Activated T-cell treated with anti-CD3 and anti-CD28 coated beads for 24 hours (primary cell): Measurements from ENCODE around the gene TMEM40.
"Not testable (repeated sequence)": the region's sequence is repeated elsewhere in the genome, so short reads cannot be mapped to it uniquely, and the experiment has no call there.

ENCODE experiments used
- DNase-seq: peaks from one replicate; pipeline ENCODE4 v3.0.0-alpha.2; 2020; ENCODE audit warnings: low read depth

The TMEM40 gene

DNA sequence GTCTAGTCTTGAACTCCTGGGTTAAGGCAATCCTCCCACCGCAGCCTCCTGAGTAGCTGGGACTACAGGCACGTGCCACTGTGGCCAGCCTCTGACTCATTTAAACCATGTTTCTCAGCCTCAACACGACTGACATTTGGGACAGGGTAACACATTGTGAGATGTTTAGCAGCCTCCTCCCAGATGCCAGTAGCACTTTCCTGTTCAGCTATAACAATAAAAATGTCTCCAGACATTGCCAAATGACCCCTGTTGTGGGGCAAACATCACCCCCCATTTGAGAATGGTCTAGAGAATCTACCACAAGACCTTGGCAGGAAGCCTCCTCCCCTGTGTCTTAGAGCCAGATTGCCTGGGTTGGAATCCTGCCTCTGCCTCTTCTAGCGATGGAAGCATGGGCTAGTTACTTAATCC is 8.4 kb downstream of the TMEM40 start:
- peak; percentile 8 for DNase-seq

DNA sequence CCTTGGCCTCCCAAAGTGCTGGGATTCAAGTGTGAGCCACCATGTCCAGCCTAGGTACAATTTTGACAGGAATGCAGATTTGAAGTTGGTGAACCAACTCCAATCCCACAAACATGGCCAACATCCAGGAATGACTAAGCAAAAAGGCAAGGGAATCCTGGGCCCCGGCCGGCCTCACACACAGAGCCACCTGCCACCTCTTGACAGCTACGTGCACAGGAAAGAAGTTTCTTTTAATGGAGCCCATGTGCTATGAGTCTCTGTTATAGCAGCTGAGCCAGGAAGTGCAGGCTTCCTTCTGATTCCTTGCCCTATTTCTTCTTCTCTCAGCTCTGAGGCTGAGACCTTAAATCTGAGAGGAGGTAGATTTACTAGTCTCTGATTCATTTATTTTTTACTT is 8.8 kb downstream of the TMEM40 start:
- DNase-seq, result no peak

GRCh38 chr3:12748477-12748876 is 10.6 kb downstream of the TMEM40 start:
- DNase-seq, result no peak

- no peak for DNase-seq
Measured at GRCh38 chr3:12746419-12746818, 12.6 kb downstream of the TMEM40 start.

DNA sequence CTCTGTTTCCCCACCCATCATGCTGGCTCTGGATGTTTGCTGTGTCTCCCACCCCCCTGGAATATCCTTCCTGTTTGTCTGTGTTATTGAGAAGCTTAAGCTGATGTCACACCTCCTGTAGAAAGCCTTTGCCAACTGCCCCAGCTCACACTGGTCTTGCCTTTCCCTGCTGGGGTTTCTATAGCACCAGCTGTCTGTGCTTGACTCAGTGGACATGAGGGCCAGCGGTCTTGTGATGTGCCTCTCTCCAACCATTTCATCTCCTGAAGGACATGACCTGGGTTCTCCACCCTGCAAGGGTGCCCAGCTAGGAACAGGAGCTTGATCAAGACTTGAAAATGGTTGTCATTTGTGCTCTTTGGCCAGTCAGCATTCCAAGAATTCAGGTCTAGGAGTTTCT is 14.7 kb downstream of the TMEM40 start:
- DNase-seq, result no peak

DNA sequence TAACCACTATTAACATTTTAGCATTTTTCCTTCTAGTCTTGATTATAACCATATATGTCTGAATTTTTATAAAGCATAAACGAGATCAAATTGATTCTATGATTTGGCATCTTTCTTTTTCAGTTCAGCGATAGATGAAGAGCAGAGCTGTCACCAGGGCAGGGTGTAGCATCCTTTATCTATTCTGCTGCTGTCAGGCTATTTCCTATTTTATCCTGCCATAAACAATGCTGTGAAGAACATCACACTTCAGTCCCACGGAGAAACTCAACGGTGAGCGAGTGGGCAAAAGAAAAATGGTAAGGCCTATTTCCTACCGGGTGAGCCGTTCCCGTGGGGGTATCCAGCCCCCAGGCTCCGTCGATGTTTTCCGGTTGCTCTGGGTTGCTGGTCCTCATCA is 15.5 kb downstream of the TMEM40 start:
- DNase-seq, result no peak

DNA sequence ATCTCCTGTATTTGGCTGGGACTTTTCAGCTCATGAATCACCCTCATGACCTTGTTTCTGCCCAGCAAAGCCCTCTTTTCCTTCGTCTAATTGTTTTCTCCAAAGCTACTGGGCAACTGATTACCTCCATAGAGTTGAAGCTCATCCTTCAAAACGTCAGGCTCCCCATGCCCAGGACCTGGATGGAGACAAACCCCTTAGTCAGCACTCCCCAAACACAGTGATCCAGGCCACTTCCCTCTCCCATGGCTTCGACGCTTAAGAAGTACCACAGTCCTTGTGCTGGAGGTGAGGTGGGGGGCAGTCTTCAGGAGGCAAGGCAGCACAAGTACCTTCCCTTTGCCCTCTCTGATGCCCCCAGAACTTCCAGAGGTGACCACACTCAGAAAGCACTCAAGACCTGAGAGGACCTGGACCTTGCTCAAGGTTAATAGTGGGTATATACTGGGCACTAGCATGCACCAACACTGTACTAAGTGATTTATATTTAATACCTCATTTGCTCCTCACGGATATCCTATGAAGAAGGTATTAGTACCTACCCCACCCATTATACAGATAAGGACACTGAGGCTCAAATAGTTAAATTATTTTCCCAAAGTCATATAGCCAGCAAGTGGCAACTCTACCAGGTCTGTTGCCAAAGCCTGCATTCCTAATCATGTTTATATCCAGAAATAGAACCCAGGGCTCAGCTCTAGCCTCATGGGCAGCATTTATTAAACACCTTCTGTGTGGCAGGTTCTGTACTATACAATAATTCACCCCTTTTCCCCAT is 16.5 kb downstream of the TMEM40 start:
- DNase-seq, result no peak

DNA sequence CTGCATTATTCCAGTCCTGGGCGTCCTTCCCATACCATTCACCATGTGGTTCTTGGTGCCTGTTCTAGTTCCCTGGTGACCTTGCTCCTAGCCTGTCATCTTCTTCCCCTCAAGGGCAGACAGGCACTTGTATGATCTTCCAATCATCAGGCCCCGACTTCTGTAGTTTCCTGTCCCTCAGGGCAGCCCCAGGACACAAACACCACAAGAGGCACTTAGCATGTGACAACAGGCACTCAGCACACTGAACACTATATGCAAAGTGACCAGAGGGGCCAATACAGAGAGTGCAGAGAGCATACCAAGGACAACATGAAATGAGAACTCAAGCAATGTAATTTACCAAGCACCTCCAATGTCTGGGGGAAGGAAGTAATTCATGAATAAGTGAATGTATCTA is 17.9 kb downstream of the TMEM40 start:
- no peak for DNase-seq

GRCh38 chr3:12737833-12738232 is 21.2 kb downstream of the TMEM40 start:
- no peak for DNase-seq

DNA sequence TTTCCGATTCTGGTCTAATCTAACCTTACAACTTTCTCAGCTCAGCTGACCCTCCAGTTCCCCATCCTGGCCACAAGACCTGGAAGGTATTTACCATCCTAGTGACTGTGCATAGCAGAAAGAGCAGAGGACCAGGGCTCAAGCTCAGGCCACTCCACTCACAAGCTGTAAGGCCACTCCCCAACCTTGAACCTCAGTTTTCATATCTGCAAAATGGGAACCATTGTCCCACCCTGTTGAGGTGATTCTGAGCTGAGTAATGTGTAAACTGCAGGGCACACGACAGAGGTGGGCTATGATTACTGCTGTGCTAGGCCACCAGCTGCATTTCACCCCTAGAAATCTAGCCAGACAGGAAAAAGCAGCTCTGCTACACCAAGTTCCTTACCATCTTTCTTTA is 21.7 kb downstream of the TMEM40 start:
- DNase-seq, result no peak

DNA sequence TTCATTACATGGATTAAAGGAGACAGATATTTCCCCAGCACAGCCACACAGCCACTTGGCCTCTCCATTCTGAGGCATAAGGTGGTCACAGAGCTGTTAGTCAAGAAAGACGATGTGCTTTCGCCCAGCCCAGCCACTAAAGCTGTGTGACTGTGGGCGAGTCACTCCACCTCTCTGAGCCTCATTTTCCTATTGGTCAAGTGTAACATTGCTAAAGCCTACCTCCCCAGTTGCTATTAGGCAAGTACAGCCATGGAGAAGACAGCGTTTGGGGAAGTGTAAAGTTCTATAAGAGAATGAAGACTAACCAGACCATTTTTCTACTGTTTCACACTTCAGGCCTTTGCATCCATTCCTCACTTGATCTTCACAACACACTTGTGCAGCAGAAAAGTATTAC is 24.1 kb downstream of the TMEM40 start:
- no peak for DNase-seq

DNA sequence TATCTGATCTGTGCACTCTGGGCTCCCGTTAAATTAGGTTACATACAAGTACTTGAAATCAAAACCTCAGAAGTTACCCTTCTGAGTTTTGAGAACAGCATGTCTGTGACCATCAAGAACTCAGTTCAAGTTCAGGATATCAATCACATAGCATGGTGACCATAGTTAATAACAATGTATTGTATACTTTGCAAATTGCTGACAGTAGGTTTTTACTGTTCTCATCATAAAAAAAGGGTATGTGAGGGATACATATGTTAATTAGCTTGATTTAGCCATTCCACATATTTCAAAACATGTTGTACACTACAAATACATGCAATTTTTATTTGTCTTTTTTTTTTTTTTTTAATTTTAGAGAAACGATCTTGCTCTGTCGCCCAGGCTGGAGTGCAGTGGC is 25.5 kb downstream of the TMEM40 start:
- DNase-seq, result no peak

DNA sequence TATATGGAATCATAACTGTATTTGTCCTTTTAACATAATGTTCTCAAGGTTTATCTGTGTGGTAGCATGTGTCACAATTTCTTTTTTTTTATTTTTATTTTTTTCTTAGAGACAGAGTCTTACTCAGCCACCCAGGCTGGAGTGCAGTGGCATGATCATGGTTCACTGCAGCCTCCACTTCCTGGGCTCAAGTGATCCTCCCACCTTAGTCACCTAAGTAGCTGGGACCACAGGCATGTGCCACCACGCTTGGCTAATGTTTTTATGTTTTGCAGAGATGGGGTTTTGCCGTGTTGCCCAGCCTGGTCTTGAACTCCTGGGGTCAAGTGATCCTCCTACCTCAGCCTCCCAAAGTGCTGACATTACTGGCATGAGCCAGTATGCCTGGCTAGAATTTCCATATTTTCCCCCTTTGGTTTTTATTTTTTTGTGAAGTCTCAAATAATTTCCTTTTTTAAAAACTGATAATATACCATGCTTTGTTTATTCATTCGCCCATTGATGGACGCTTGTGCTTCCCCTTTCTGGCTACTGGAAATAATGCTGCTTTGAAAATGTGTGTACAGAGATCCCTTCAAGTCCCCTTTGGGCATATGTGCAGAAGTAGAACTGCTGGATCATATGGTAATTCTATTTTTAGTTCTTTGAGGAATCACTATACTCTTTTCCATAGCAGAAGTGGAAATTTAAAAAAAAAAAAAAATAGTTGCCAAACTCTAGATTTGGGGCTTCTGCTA is 28.4 kb downstream of the TMEM40 start:
- DNase-seq, result no peak

GRCh38 chr3:12729051-12729651 is 29.9 kb downstream of the TMEM40 start:
- DNase-seq, result no peak

- no peak for DNase-seq
Measured at GRCh38 chr3:12727937-12728336, 31.1 kb downstream of the TMEM40 start.

DNA sequence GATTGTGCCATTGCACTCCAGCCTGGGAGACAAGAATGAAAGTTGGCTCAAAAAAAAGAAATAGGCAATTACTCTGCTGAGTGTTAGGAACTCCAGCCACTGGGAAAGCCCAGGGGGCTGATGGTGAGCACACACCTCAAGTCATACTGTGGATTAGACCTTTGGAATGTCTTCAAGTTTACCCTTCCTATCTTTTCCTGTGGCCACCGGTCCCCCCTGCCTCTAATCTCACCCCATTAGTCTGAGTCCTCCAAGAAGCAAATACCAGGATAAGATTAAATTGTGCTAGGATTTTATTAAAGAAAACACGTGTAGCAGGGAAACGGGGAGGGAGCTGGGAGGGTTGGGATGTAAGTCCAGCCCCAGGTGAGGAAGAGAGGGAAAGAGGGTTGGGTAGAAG is 31.6 kb downstream of the TMEM40 start:
- DNase-seq, result no peak

DNA sequence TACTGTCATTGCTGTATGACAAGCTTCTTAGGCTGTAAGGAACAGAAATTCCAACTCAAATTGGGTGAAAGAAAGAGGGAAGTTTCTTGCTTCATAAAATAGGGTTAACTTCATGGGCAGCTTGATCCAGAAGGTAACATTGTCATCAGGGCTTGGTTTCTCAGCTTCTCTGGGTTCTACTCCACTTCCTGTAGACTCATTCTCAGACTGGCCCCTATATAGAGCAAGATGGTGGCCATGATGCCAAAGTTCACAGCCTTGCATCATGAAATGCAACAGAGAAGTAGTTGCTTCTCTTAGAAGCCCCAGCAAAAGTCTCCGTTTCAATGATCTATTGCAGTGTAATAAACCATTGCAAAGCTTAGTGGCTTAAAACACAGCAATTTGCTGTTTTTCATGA is 33.6 kb downstream of the TMEM40 start:
- no peak for DNase-seq

DNA sequence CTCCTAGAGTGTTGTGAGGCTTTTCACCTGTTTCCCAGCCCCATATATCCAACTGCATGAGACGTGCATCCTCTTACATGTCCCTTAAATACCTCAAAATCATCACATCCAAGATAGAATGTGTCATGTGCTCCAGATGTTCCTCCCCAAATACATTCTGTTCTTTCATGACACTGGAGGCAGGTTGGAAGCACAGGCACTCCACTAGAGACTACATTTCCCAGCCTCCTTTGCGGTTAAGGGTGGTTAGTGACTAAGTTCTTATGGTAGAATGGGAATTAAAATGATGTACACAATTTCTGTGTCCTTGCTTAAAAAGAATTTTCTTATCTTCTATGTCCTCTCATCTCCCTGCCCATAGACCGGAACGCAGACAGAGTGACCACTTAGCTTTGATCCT is 34.3 kb downstream of the TMEM40 start:
- no peak for DNase-seq

DNA sequence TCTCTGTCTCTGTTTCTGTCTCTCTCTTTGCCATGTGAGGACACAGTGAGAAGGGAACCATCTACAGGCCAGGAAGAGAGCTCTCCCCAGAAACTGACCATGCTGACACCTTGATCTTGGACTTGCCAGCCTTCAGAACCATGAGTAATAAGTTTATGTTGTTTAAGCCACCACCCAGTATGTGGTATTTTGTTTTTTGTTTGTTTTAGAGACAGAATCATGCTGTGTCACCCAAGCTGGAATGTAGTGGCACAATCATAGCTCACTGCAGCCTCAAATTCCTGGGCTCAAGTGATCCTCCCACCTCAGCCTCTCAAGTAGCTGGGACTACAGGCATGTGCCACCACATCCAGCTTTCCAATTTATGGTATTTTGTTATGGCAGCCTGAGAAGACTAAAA is 35.7 kb downstream of the TMEM40 start:
- DNase-seq, result not testable (repeated sequence)

DNA sequence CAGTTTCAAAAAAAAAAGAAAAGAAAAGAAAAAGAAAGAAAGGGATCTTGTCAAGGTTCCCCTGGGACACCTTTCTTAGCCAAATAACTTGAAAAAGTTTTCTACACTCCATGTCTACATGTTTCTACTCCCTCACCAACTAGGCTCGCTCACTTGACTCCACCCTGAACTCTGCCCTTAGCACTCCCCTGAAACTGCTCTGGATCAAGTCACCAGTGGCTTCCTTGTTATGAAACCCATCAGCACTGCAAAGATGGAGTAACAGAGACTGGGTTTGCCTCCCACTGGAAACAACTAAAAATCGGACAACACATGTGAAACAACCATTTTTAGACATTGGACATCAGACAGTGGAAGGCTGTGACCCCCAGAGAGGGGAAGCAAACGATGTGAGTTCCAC is 36.8 kb downstream of the TMEM40 start:
- DNase-seq, result no peak

- DNase-seq, result peak; percentile 54
Measured at GRCh38 chr3:12719984-12720898, 38.8 kb downstream of the TMEM40 start.

DNA sequence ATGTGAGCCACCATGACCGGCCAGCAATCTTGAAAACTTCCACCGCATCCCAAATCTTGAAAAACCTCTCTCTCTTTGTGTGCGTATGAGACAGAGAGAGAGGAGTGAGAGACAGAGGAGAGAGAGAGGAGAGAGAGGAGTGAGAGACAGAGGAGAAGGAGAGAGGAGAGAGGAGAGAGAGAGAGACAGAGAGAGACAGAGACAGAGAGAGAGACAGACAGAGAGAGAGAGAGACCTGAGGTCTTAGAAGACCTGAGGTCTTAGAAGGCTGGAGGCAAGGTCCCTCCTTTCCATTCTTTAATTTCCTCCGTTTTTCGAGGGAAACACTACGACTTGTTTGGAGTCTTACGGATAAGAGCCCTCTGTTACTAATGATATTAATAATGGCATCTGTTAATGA is 39.5 kb downstream of the TMEM40 start:
- DNase-seq, result no peak
